Calu3 (cell line): ENCODE results near the gene C18orf32. TPM values are rescaled to one million over a fixed set of nuclear protein-coding genes. Genes with fewer than 3 reads are reported as not detected.

ENCODE experiments used
- BruUV-seq: library from RNA; stranded (reverse); fragments of 400-500 nt; replicated peaks from 2 replicates; lab custom pipeline; 2021; lab: Mats Ljungman, UMichigan
- CTCF ChIA-PET: fragments of 300-600 bp; sonication (Branson Sonifier 250); formaldehyde crosslinking; loops from one replicate; lab custom pipeline; 2022; ENCODE audit warnings: antibody characterized with exemption; lab: Charles Lee
- DNase-seq: peaks from one replicate; pipeline ENCODE4 v3.0.0; 2022
- H3K27ac Mint-ChIP-seq: one replicate; pipeline ENCODE4 v1.8.0; 2022; ENCODE audit warnings: mixed read lengths; ENCODE audit not compliant: unreplicated experiment
- H3K27me3 Mint-ChIP-seq: one replicate; pipeline ENCODE4 v1.8.0; 2022; ENCODE audit warnings: mixed read lengths; ENCODE audit not compliant: unreplicated experiment
- H3K36me3 Mint-ChIP-seq: one replicate; pipeline ENCODE4 v1.8.0; 2022; ENCODE audit warnings: mild to moderate bottlenecking, moderate library complexity, mixed read lengths; ENCODE audit not compliant: insufficient read depth, unreplicated experiment
- H3K4me1 Mint-ChIP-seq: one replicate; pipeline ENCODE4 v1.8.0; 2022; ENCODE audit warnings: mild to moderate bottlenecking, low read depth, mixed read lengths; ENCODE audit not compliant: unreplicated experiment
- H3K4me3 Mint-ChIP-seq: one replicate; pipeline ENCODE4 v1.8.0; 2022; ENCODE audit warnings: mild to moderate bottlenecking, low read depth, moderate library complexity, mixed read lengths; ENCODE audit not compliant: unreplicated experiment
- H3K9me3 Mint-ChIP-seq: one replicate; pipeline ENCODE4 v1.8.0; 2022; ENCODE audit warnings: low read depth, mixed read lengths; ENCODE audit not compliant: unreplicated experiment
- CTCF ChIP-seq: fragments of 200-600 bp; IDR thresholded peaks from one replicate; pipeline ENCODE4 v1.8.0; 2022; ENCODE audit warnings: antibody characterized with exemption; ENCODE audit not compliant: unreplicated experiment
- intact Hi-C: fragments of 100-400 bp; cut with micrococcal nuclease; formaldehyde crosslinking; loops from one replicate; pipeline ENCODE4 v1.10.0; 2022; ENCODE audit not compliant: unreplicated experiment
- total RNA-seq: library from RNA; stranded (reverse); gene quantifications from 2 replicates; pipeline ENCODE4 v1.2.3, GENCODE V29; 2022

Gene C18orf32
- total RNA-seq, 1 experiment from 2014 or later = 57.8 TPM

GRCh38 chr18:49447810-49448745, 39.0 kb downstream of the C18orf32 start:
- Mint-ChIP-seq H3K4me1 (no peaks in the 10 kb centered on the region), H3K27me3 (no peaks in the 10 kb centered on the region), H3K36me3 (peaks cover 4% of the 10 kb centered on the region), H3K9me3 (peaks cover 3% of the 10 kb centered on the region), H3K27ac (no peak overlapping the region), H3K4me3 (no peak overlapping the region)
- peak; percentile 72 for TF ChIP-seq CTCF
- peak; percentile 59 for DNase-seq
- CTCF ChIA-PET = interaction anchor here (0.5 kb wide), 1 partner anchor 496 kb away, joined by 4 read pairs; no protein-coding TSS in a partner anchor
- BruUV-seq = no TSS peak
- intact Hi-C loops = loop anchor here (2.0 to 10.0 kb wide), 2 partner anchors 197 to 773 kb away; no protein-coding TSS in a partner anchor

DNA sequence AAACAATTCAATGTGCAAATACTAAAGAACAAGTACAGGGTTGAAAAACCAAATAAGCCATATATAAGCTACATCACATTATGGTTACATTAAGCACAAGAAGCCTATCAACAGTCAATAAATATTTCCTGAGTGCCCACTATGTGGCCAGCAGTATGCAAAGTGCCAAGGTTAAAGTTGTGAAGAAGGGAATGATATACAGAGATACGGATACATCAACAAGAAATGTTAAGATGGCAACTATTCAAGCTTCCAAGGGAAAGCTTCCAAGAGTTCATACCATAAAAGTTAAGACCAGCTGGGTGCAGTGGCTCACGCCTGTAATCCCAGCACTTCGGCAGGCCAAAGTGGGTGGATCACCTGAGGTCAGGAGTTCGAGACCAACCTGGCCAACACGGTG, 40.6 kb downstream of the C18orf32 start:
- H3K36me3 Mint-ChIP-seq = peaks cover 4% of the 10 kb centered on the region
- no TSS peak for BruUV-seq
- H3K4me1 Mint-ChIP-seq = no peaks in the 10 kb centered on the region
- intact Hi-C loops = loop anchor here (10.0 kb wide), 1 partner anchor 772 kb away; no protein-coding TSS in a partner anchor
- no peak overlapping the region for H3K4me3 Mint-ChIP-seq
- no peak overlapping the region for H3K27ac Mint-ChIP-seq
- DNase-seq = no peak
- no peak for TF ChIP-seq CTCF
- CTCF ChIA-PET = no interaction called here
- H3K9me3 Mint-ChIP-seq = peaks cover 3% of the 10 kb centered on the region
- no peaks in the 10 kb centered on the region for H3K27me3 Mint-ChIP-seq

DNA sequence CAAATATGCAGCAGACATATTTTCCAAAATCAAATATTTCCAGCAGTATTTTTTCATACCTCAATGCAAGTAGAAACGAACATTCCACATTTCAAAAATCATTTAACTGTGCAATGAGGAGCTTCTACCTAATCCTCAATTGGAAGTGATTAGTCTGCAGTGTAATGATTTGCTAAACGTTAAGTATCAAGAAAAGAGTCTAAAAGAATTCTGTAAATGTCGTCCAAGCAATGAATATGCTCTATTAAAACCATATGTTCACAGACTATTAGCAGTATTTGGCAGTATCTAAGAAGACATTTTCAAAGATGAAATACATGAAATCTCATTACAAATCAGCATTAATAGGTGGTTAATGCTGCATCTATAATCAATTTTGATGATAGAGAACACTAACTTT, 42.5 kb downstream of the C18orf32 start:
- no TSS peak for BruUV-seq
- Mint-ChIP-seq H3K4me3 (no peak overlapping the region), H3K27me3 (no peaks in the 10 kb centered on the region), H3K9me3 (peaks cover 3% of the 10 kb centered on the region), H3K4me1 (no peaks in the 10 kb centered on the region), H3K36me3 (peaks cover 4% of the 10 kb centered on the region), H3K27ac (no peak overlapping the region)
- CTCF ChIA-PET = interaction anchor here (0.6 kb wide), 1 partner anchor 237 kb away, joined by 3 read pairs; no protein-coding TSS in a partner anchor
- intact Hi-C loops = loop anchor here (10.0 kb wide), 1 partner anchor 770 kb away; no protein-coding TSS in a partner anchor
- no peak for TF ChIP-seq CTCF
- DNase-seq = no peak

DNA sequence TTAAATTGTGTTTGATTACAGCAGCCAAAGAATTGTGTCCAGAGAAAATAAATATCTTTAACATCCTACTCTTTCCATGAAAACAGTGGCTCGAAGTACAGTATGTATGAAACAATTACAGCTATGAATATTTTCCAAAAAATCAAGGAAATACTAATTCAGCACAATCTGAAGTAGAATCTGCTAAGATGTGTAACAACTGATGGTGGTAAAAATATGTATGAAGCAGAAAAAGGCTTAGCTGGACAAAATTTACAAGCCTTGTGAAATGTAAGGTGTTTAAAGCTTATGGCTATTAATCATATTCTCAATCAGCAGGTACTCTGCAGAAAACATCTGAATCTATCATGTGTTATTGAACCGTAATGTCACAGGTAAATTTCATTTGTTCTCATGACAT, 43.2 kb downstream of the C18orf32 start:
- TF ChIP-seq CTCF = no peak
- H3K27ac Mint-ChIP-seq = no peak overlapping the region
- H3K9me3 Mint-ChIP-seq = peaks cover under 1% of the 10 kb centered on the region
- intact Hi-C loops = loop anchor here (10.0 kb wide), 1 partner anchor 769 kb away; no protein-coding TSS in a partner anchor
- BruUV-seq = no TSS peak
- CTCF ChIA-PET = interaction anchor here (0.6 kb wide), 1 partner anchor 355 kb away, joined by 4 read pairs; no protein-coding TSS in a partner anchor
- no peak for DNase-seq
- no peaks in the 10 kb centered on the region for H3K27me3 Mint-ChIP-seq
- no peaks in the 10 kb centered on the region for H3K4me1 Mint-ChIP-seq
- peaks cover 4% of the 10 kb centered on the region for H3K36me3 Mint-ChIP-seq
- H3K4me3 Mint-ChIP-seq = no peak overlapping the region
